ENCODE measurements around the gene IGFL4.

GRCh38 chr19:46014534-46014933 lies 26.3 kb downstream of the IGFL4 start:
- TF ChIP-seq CTCF (IDR thresholded peaks at IDR 0.05; ENCODE audit: low read length) (no peak), EZH2 (optimal IDR thresholded peaks at IDR 0.05; ENCODE audit: low read depth, low read length) (no peak), EZH2phosphoT487 (IDR thresholded peaks at IDR 0.05; ENCODE audit: low read length) (no peak)

All from MM.1S (cell line).